Measurements from ENCODE around the gene KCNC1.

DNA sequence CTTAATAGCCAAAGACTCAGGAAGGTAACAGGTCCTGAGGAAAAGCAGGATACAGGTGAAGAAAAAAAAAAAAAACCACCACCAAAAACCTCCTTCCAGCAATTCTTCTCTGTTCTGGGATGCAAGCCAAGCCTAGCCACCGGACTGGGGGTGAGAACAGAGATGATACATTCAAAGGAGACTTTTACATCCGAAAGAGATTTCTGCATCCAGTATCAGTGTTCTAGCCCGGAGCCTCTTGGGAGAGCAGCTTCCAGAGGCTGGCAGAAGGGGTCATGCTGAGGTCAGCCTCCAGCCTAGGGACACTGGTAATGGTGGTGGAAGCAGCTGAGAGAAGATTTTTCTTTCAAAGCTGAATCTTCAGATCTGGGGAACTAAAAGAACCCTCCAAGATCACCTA lies 76.2 kb downstream of the KCNC1 start:
- TF ChIP-seq POLR2A (IDR thresholded peaks at IDR 0.05), result no peak
- TF ChIP-seq, protein P1, sequence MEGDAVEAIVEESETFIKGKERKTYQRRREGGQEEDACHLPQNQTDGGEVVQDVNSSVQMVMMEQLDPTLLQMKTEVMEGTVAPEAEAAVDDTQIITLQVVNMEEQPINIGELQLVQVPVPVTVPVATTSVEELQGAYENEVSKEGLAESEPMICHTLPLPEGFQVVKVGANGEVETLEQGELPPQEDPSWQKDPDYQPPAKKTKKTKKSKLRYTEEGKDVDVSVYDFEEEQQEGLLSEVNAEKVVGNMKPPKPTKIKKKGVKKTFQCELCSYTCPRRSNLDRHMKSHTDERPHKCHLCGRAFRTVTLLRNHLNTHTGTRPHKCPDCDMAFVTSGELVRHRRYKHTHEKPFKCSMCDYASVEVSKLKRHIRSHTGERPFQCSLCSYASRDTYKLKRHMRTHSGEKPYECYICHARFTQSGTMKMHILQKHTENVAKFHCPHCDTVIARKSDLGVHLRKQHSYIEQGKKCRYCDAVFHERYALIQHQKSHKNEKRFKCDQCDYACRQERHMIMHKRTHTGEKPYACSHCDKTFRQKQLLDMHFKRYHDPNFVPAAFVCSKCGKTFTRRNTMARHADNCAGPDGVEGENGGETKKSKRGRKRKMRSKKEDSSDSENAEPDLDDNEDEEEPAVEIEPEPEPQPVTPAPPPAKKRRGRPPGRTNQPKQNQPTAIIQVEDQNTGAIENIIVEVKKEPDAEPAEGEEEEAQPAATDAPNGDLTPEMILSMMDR (IDR thresholded peaks at IDR 0.05), result no peak
